NT2/D1 (cell line): ENCODE data around the gene RABGGTA.
"Not testable (repeated sequence)": the region's sequence is repeated elsewhere in the genome, so short reads cannot be mapped to it uniquely, and the experiment has no call there.

ENCODE experiments used
- SUZ12 ChIP-seq: IDR thresholded peaks from 2 replicates; pipeline ENCODE4 v1.6.1; 2011; ENCODE audit not compliant: insufficient read length, insufficient read depth; ENCODE audit errors: extremely low read depth
- YY1 ChIP-seq: IDR thresholded peaks from 2 replicates; pipeline ENCODE4 v1.6.1; 2011; ENCODE audit not compliant: insufficient read length, insufficient read depth

DNA sequence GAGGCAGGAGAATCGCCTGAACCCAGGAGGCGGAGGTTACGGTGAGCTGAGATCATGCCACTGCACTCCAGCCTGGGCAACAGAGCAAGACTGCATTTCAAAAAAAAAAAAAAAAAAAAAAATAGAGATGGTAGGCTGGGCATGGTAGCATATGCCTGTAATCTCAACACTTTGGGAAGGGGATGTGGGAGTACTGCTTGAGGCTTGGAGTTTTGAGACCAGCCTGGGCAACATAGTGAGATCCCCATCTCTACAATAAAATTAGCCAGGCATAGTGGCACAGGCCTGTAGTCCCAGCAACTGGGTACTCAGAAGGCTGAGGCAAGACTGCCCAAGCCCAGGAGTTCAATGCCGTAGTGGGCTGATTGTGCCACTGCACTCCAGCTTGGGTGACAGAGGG lies 48.4 kb downstream of the RABGGTA start:
- not testable (repeated sequence) for TF ChIP-seq SUZ12, YY1
